HepG2 (cell line): ENCODE measurements around the gene CRIM1.

Experiments used
- RERE ChIP-seq: IDR thresholded peaks from 2 replicates; pipeline ENCODE4 v1.6.1; 2016; ENCODE audit warnings: low read depth, missing genetic modification reagents, missing compliant biosample characterization
- ZC3H4 ChIP-seq: sonication (generic); formaldehyde crosslinking; IDR thresholded peaks from 2 replicates; pipeline ENCODE4 v1.4.0; 2020; ENCODE audit warnings: missing genetic modification reagents, borderline replicate concordance

DNA sequence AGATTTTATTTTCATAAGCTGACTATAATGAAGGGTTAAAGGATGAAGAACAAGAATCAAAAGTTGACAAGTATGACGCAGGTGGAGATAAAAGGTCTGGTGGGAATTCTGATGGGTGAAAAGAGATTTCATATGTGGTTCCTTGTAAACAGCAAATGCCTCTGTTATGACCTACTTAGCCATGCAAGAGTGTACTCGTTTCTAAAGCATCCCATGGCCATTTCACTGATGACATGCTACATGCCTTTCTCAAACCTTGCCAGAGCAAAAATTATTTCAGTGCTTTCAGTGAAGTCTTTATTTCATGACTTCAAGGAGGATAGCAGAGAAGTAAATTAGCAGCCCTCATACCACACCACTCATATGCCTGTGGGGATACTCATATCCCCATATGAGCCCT, 170.6 kb downstream of the CRIM1 start:
- TF ChIP-seq RERE (CRISPR knock-in tag) (no peak), ZC3H4 (no peak)
